ENCODE measurements around the gene PDK2.

DNA sequence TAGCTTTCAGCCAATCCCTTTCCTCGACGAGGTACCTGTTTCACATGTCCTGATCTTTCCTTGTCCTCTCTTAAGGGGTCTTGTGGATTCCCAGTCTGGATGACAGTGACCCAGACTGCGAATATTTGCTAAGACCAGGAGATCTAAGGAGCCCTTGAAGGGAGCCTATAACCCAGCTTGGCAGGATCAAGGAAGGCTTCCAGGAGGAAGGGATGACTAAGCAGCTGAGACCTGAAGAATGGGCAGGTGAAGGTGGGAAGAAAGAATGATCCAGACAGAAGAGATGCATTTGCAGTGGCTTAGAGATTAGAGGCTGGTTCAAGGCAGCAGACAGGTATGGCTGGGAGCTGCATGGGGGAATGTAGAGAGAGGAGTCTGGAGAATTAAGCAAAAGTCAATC is 1.9 kb upstream of the PDK2 start:
- TF ChIP-seq CTCF (IDR thresholded peaks at IDR 0.05) (no peak), POLR2A (IDR thresholded peaks at IDR 0.05) (no peak)
